ENCODE data around the gene RAB3IL1.
"Not testable (repeated sequence)": the region's sequence is repeated elsewhere in the genome, so short reads cannot be mapped to it uniquely, and the experiment has no call there.

DNA sequence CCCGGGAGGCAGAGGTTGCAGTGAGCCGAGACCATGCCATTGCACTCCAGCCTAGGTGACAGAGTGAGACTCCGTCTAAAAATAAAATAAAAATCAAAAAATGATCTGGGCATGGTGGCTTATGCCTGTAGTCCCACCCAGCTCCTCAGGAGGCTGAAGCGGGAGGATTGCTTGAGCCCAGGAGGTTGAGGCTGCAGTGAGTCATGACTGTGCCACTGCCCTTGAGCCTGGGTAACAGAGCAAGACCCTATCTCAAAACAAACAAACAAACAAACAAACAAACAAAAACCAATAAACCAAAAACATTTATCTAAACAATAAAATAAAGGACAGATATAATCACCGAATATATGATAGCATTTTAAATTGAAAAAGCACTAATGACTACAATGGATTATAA lies 36.3 kb upstream of the RAB3IL1 start:
- TF ChIP-seq, protein P1, sequence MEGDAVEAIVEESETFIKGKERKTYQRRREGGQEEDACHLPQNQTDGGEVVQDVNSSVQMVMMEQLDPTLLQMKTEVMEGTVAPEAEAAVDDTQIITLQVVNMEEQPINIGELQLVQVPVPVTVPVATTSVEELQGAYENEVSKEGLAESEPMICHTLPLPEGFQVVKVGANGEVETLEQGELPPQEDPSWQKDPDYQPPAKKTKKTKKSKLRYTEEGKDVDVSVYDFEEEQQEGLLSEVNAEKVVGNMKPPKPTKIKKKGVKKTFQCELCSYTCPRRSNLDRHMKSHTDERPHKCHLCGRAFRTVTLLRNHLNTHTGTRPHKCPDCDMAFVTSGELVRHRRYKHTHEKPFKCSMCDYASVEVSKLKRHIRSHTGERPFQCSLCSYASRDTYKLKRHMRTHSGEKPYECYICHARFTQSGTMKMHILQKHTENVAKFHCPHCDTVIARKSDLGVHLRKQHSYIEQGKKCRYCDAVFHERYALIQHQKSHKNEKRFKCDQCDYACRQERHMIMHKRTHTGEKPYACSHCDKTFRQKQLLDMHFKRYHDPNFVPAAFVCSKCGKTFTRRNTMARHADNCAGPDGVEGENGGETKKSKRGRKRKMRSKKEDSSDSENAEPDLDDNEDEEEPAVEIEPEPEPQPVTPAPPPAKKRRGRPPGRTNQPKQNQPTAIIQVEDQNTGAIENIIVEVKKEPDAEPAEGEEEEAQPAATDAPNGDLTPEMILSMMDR (IDR thresholded peaks at IDR 0.05): not testable (repeated sequence)
- not testable (repeated sequence) for TF ChIP-seq POLR2A (IDR thresholded peaks at IDR 0.05)
